Neural crest cell (in vitro differentiated cells): Measurements from ENCODE around the gene GREB1L. TPM values are rescaled to one million over a fixed set of nuclear protein-coding genes. Genes with fewer than 3 reads are reported as not detected.
"Not testable (repeated sequence)": the region's sequence is repeated elsewhere in the genome, so short reads cannot be mapped to it uniquely, and the experiment has no call there.

Experiments
- DNase-seq: peaks from one replicate; pipeline ENCODE4 v3.0.0; 2021; ENCODE audit warnings: low read depth, mixed read lengths, low spot score
- H3K27ac Mint-ChIP-seq: one replicate; pipeline ENCODE4 v1.8.0; 2021; ENCODE audit warnings: mild to moderate bottlenecking, mixed read lengths; ENCODE audit not compliant: unreplicated experiment
- H3K27me3 Mint-ChIP-seq: 2 replicates; pipeline ENCODE4 v1.8.0; 2021; ENCODE audit warnings: low read depth, mild to moderate bottlenecking, mixed read lengths
- H3K36me3 Mint-ChIP-seq: 2 replicates; pipeline ENCODE4 v1.8.0; 2021; ENCODE audit warnings: low read depth, mild to moderate bottlenecking, mixed read lengths
- H3K4me1 Mint-ChIP-seq: 2 replicates; pipeline ENCODE4 v1.8.0; 2021; ENCODE audit warnings: mixed read lengths
- H3K4me3 Mint-ChIP-seq: one replicate; pipeline ENCODE4 v1.8.0; 2021; ENCODE audit warnings: mild to moderate bottlenecking, mixed read lengths
- H3K9me3 Mint-ChIP-seq: 2 replicates; pipeline ENCODE4 v1.8.0; 2021; ENCODE audit warnings: mixed read lengths
- total RNA-seq: library from RNA; stranded (reverse); gene quantifications from 2 replicates; pipeline ENCODE4 v1.2.1, GENCODE V29; 2021
- TF ChIP-seq, protein P1 (sequence below): fragments of 200-600 bp; sonication (generic); conservative IDR thresholded peaks from 2 replicates; pipeline ENCODE4 v1.5.0; 2021; ENCODE audit warnings: antibody characterized with exemption, mild to moderate bottlenecking

GREB1L gene
- total RNA-seq, 1 donor from 2014 or later, result 80.5 TPM

DNA sequence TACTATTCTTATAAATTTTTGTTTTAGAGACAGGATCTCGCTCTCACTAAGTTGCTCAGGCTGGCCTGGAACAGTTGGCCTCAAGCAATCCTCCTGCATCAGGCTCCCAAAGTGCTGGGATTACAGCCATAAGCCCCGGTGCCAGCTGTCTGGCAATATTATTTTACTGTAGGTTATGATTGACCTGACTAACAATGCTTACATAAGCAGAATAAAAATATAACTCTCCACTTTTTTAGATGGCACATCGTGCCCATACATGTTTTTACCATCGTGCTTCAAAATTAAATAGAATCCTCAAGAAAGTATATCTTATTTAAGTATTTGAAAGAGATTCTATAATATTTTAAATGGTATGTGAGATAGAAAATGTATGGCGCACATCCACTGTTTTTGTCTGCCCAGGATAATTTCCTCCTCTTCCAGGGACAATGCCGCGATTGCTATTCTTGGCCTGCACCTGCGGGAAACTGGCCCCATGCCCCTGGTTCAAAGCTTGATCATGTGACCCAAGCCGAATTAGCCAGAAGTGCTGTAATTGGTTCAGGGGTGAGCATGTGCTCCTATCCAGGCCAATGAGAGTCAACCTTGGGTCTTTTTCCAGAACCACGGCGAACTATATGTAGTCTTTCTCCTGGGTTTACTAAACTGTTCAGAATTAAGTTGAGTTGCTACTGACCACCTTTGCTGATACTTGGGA lies 38.3 kb upstream of the GREB1L start:
- no peak for DNase-seq
- TF ChIP-seq, protein P1, sequence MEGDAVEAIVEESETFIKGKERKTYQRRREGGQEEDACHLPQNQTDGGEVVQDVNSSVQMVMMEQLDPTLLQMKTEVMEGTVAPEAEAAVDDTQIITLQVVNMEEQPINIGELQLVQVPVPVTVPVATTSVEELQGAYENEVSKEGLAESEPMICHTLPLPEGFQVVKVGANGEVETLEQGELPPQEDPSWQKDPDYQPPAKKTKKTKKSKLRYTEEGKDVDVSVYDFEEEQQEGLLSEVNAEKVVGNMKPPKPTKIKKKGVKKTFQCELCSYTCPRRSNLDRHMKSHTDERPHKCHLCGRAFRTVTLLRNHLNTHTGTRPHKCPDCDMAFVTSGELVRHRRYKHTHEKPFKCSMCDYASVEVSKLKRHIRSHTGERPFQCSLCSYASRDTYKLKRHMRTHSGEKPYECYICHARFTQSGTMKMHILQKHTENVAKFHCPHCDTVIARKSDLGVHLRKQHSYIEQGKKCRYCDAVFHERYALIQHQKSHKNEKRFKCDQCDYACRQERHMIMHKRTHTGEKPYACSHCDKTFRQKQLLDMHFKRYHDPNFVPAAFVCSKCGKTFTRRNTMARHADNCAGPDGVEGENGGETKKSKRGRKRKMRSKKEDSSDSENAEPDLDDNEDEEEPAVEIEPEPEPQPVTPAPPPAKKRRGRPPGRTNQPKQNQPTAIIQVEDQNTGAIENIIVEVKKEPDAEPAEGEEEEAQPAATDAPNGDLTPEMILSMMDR, result no peak
- Mint-ChIP-seq H3K9me3 (no peaks in the 10 kb centered on the region), H3K4me3 (no peak overlapping the region), H3K36me3 (peaks cover 2% of the 10 kb centered on the region), H3K27ac (no peak overlapping the region), H3K4me1 (no peaks in the 10 kb centered on the region), H3K27me3 (no peaks in the 10 kb centered on the region)

DNA sequence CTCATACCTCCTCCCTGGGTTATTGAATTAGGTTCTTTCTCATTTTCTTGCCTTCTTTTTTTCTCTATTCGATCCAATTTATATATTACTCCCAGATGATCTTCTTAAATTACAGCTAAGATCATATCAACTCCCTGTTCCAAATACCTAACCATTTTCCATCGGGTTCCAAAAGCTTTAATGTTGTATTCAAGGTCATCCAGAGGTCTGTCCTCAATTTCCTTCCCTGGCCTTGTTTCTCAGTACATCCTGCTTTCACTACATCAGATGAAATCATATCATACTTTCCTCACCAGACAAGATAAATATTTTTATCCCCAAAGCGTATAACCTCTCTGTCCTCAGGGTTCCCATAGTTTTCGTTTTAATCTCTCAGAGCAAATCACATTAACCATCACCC lies 36.3 kb upstream of the GREB1L start:
- no peak for DNase-seq
- Mint-ChIP-seq H3K36me3 (peaks cover 2% of the 10 kb centered on the region), H3K4me1 (no peaks in the 10 kb centered on the region), H3K27ac (no peak overlapping the region), H3K27me3 (no peaks in the 10 kb centered on the region), H3K4me3 (no peak overlapping the region), H3K9me3 (peaks cover 3% of the 10 kb centered on the region)
- TF ChIP-seq, protein P1, result no peak

DNA sequence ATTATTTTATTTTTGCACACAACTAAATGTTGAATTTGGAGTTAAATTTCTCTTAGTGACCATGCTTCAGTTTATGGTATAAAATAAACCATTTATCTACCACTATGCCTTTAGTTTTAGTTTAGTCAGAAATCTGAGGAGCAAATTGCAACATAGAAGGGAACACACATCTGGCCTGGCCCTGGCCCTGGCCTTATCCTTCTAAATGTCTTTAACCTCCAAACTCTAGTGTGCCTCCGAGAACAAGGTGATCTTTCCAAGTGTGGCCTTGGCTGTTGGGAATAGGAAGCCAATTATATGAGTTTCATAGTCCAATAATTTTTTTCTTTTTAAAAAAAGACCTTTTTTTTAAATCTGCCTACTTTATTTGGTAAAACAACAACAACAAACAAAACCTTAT lies 31.8 kb upstream of the GREB1L start:
- Mint-ChIP-seq H3K9me3 (peaks cover 9% of the 10 kb centered on the region), H3K4me3 (no peak overlapping the region), H3K27ac (no peak overlapping the region), H3K4me1 (peaks cover 3% of the 10 kb centered on the region), H3K36me3 (peaks cover 7% of the 10 kb centered on the region), H3K27me3 (no peaks in the 10 kb centered on the region)
- no peak for DNase-seq
- TF ChIP-seq, protein P1, result no peak

DNA sequence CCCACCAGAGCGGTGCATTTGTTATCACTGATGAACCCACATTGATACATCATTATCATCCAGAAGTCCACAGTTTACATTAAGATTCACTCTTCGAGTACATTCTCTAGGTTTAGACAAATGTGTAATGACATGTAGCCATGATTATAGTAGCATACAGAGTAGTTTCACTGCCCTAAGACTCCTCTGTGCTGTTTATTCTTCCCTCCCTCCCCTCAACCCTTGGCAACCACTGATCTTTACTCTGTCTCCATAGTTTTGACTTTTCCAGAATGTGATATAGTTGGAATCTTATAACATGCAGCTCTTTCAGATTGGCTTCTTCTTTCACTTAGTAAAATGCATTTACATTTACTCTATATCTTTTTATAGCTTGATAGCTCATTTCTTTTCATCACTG lies 31.2 kb upstream of the GREB1L start:
- Mint-ChIP-seq H3K9me3 (peaks cover 9% of the 10 kb centered on the region), H3K27ac (no peak overlapping the region), H3K36me3 (peaks cover 7% of the 10 kb centered on the region), H3K4me3 (no peak overlapping the region), H3K27me3 (no peaks in the 10 kb centered on the region), H3K4me1 (peaks cover 8% of the 10 kb centered on the region)
- TF ChIP-seq, protein P1, result no peak
- DNase-seq, result no peak

DNA sequence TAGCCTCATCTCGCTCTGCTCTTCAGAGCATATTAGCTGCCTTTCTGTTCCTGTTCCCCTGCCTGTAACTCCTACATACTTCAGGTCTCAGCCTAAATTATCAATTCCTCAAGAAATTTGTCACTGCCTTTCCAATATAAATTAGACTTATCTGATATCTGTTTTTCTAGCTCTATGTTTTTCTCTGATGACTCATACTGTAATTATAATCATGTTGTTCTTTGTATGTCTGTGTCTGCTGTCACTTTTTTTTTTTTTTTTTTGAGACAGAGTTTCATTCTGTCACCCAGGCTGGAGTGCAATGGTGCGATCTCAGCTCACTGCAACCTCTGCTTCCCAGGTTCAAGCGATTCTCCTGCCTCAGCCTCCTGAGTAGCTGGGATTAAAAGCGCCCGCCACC lies 27.6 kb upstream of the GREB1L start:
- not testable (repeated sequence) for H3K36me3 Mint-ChIP-seq, DNase-seq, H3K27ac Mint-ChIP-seq, H3K27me3 Mint-ChIP-seq, H3K9me3 Mint-ChIP-seq, H3K4me3 Mint-ChIP-seq
- H3K4me1 Mint-ChIP-seq, result peaks cover 20% of the 10 kb centered on the region

DNA sequence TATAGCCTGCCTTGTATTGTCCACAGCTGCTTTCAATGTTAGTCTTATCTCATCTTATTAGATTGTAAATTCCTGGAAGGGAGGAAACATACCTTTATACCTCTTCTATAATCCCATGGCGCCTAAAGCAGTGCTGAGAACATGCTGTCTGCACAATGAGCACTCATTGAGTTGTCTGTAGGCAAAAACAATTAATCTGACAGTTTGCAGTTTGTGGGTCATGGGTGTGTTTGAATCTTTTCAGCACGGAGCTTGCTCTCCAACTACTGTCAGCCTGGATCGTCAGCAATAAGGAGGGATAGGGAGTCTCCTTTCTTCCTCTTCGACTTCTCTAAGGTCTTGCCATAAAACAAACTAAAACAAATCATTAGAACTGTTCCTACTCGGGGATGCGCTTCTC lies 26.5 kb upstream of the GREB1L start:
- no peak overlapping the region for H3K27ac Mint-ChIP-seq
- H3K4me3 Mint-ChIP-seq, result no peak overlapping the region
- TF ChIP-seq, protein P1, result no peak
- H3K9me3 Mint-ChIP-seq, result peaks cover 8% of the 10 kb centered on the region
- H3K27me3 Mint-ChIP-seq, result no peaks in the 10 kb centered on the region
- H3K36me3 Mint-ChIP-seq, result peaks cover 6% of the 10 kb centered on the region
- no peak for DNase-seq
- H3K4me1 Mint-ChIP-seq, result peaks cover 20% of the 10 kb centered on the region
